HG03135 (cell line): Measurements from ENCODE around the gene GORASP2.

Source experiments
- ATAC-seq: cut with Tn5 transposase; IDR thresholded peaks from one replicate; pipeline ENCODE4 v1.9.1; 2021; ENCODE audit warnings: mild to moderate bottlenecking, moderate library complexity; ENCODE audit not compliant: unreplicated experiment

GORASP2 gene

DNA sequence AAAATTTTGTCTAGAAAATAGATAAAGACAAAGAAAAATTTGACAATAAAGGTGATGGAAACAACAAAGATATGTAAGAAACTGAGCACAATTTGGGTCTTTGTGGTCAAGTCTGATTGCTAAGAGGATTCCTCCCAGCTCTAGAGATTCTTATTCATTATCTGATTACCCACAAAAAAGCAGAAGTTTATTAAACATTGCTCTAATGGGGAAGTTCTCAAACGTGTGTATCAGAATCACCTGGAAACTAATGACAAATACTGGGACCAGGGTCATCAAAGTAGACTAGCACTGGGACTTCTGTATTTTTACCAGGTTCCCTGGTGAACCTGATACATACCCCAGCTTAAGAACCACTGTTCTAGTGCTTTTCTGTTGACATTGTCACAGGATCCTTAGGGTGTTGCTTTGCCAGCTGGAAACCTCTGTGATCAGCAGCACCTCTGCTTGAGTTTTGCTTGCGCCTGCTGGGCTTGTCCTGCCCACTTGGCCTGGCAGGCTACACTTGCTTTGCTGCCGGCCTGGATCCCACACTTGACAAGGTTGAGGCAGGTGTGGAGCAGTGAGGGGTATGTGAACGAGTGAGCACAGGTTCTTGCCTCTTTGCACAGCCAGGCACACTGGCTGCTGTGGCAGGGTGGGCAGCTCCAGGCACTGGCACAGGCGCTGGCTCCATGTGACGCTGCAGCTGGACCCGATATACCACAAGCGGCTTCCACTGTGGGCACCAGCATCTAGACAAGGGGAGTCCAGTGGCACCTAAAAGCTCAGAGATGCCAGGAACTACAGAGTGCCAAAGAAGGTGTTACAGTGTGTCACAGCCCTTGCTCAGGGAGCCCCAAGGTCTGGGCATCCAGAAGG is 6.2 kb upstream of the GORASP2 start:
- no peak for ATAC-seq

DNA sequence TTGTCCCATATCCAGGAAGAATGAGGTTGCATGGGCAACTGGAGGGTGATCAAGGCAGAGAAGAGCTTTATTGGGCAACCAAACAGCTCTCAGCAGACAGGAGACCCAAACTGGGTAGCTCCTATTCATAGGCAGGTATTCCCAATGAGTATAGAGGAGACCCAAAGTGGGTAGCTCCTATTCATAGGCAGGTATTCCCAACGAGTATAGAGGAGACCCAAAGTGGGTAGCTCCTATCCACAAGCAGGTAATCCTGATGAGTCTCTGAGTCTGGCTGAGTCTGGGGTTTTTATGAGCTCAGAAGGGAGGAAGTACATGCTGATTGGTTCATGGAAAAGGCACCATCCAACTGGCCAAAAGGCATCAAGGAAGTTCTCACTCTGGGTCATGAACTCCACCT is 5.3 kb upstream of the GORASP2 start:
- ATAC-seq: no peak

DNA sequence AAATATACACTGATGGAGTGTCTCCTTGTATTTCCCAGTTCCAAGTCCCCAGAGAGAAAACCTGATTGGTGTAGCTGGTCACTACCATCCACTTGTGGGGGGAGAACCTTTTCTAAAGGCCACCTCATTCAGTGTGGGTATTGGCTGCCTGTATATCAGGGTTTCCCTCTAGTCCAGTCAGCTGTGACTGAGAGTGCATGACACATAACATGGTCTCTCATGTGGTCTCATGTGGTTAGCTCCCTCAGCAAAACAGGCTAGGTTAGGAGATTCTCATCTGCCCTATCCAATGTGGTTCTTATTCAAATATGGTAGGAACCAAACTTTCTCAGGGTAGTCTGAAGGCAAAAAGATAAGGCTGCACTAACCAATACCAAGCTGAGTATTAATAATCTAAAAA is 4.1 kb upstream of the GORASP2 start:
- ATAC-seq: no peak

DNA sequence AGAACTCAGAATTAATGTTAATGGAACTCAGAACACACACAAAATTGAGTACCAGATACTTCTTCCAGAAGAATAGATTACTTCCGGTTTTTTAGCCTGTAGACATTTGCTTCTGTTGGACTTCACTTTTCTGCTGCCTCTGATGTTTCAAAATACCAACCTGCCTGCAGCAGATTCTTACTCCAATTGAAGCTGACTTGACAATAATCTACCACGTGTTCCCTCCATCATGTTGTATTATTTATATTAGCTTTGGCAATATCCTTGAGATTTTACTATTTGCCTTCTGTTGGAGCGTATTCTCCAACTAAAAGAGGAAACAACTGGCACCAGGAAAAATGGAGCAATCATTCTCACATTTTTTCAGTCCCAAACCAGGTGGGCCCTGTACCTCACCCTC is 3.1 kb upstream of the GORASP2 start:
- ATAC-seq: no peak

DNA sequence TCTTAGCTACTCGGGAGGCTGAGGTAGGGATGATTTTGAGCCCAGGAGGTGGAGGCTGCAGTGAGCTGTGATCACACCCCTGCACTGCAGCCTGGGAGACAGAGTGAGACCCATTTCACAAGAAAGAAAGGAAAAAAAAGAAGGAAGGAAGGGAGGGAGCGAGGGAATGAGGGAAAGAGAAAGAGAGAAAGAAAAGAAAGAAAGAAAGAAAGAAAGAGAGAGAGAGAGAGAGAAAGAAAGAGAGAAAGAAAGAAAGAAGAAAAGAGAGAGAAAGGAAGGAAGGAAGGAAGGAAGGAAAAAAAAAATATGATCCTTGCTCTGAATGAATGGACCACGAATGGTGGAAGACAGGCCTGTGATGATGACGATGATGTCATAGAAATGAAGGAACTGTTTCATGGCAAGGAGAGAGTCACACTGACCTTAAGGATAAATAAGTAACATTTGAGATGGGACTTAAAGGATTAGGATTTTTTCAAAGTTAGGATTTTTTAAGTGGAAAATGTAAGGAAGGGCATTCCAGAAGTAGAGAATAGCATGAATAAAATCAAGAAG is 2.2 kb upstream of the GORASP2 start:
- no peak for ATAC-seq

DNA sequence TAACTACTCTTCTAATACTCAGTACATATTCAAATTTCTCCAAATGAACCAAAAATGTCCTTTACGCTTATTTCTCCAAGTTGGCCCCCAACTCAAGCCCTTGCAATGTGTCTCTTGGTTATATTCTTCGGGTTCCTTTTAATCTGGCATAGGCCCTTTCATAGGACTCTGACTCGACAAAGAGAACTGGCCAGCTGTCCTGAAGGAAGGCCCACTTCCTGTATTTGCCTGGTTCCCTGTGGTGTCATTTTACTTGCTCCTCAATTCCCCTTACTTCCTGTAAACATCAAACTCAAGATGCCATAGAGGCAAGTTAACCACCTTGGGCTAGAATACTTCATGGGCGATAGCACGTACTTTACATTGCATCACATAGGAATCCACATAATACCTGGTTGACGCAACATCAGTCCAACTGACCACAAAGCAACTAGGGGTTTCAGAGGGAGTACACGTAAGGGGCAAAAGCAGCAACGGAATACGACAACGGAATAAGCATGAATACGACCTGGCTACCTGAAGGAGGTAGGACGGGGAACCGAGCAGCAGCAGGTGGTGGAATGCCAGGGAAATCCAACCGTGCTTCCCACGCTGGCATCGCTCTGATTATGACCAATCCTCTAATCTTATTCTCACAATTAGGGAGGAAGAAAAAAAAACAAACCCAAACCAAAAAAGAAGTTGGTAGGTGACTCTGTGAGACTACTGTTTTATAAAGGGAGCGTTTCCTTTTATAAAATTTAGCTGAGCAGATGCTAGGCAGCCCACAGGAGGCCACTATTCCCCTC is 823 bp upstream of the GORASP2 start:
- ATAC-seq: no peak

DNA sequence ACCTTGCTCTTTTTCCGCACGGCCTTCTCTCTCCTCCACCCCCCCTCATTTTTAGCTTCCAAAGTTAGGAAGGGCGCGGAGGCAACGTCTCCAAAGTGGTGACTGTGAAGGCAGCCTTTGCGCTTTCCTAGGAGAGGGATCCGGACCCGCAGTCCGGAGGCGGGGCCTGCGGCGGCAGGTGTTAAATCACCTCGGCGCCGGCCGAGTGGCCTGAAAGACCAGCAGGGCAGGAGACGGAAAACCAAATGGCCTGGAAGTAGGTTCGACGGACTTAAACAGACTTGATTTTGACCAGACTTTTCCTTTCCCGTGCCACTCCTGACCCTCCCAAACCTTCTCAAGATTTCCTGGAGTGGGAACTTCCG is 615 bp downstream of the GORASP2 start:
- ATAC-seq: peak; percentile 7

DNA sequence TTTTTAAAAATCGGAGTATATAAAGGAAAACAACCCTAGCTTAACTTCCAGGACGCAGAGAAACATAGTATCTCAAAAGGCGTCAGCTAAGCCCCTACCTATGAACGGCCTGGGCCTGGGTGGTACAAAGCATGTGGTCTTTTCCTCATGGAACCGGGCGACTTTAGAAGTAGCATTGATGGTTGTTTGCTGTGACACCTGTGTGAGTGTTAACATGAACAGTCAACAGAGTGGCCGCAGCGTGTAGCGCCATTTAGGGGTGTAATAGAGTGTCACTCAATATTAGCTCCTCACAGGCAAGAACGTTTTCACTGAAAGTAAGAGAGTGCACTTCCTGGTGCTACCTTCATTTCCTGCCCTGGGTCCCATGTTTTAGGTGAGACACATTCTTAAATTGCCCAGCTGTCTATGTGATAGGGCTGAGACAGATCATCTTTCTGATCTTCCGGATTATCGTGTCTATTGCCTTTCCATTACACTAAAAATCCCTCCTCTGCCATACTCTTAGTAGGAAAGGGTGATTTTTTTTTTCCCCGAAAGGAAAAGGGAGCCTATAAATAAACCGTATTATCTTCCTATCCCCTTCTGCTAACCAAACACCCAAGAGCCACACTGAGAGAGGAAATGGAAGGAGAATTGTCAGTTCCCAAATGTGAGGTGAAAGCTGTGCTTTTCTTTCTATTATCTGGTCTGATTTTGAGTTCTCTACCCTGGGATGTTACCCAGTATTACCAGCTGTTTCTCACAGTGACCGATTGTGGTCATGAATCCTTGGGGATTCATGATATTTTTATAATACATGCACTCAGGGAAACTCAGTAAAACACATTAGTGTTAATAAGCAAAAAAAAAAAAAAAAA is 1.3 kb downstream of the GORASP2 start:
- peak; percentile 33 for ATAC-seq

DNA sequence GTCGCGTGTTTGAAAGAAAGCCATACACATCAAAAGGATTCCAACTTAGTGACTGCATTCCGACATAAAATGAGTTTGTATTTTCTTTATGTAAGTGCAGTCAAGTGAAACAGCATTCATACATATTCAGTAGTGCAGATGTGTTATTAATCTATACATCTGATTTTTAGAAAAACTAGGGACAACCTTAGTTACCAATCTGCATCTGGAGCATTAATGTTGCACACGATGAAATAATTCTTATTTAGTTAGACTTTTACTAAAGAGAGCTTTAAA is 1.9 kb downstream of the GORASP2 start:
- no peak for ATAC-seq

DNA sequence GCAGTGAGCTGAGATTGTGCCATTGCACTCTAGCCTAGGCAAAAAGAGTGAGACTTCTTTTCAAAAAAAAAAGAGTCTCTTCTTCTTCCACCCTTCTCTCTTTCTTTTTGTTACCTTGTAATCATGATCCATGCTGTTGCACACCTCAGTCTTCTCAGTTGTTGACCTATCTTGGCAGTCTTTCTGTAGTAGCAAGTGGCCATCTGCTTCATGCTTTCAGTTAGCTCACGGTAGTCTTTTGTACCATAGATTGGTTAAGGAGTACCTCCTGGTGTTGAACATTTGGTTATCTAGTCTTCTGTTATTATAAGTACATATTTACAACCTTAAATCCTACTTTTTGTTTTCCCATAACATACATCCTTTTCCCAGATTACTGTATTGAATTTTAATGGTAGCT is 3.1 kb downstream of the GORASP2 start:
- no peak for ATAC-seq

DNA sequence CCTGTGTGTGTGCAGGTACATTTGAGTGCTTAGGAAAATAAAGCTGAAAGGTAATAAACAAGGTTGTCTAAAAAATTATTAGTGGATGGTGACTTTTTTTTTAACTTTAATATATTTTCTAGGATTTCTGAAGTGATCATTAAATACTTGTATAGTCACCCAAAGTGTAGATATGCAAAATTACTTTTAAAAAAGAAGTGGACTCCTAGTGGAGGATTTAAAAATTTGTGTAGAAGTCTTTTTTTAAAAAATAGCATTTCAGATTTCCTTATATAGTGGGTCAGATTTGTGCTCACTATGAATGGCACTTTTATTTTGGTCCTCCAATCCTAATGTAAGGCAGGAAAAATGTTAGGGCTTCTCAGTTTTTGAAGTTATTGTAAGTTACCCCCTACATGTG is 3.9 kb downstream of the GORASP2 start:
- ATAC-seq: no peak

DNA sequence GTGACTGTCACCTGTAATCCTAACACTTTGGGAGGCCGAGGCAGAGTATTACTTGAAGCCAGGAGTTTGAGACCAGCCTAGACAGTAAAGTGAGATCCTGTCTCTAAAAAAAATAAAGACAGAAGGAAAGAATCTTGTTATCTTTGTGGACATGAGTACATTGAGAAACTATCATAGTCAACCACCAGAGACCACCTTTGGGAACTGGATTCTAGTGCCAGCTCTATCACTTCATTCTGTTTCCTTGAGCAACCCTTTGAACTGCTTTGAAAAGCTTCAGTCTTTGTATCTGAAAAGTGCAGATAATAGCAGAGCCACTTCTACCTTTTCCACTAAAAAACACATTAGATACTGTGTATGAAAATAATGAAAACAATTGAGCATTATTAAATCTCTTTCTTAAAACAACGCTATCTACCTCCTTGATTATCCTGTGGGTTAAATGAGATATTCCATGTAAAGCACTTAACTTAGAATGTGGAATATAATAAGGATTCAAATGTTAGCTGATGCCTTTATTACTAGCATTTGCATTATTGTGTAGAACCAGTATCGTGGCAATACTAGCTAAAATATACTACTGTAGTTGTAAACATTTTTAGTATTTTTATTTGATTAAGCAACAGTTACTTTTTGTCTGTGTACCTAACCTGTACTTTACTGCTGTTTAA is 8.8 kb downstream of the GORASP2 start:
- ATAC-seq: no peak

DNA sequence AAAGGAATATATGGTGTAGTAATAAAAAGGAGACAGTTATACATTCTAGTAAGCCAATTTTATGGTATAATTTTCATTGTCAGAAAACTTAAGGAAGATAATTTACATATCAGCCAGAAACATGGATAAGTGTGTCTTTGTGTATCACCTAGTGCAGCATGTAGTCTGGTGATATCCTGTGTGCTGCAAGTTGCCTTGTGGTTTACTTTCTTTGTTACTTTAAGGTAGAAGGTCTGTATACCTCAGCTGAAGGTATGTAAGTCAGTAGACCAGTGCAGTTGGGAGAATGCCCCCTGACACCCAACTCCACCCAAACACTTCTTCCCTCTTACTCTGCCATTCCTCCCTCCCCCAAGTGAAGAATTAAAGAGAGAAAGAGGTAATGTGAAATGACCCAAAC is 11.0 kb downstream of the GORASP2 start:
- no peak for ATAC-seq

DNA sequence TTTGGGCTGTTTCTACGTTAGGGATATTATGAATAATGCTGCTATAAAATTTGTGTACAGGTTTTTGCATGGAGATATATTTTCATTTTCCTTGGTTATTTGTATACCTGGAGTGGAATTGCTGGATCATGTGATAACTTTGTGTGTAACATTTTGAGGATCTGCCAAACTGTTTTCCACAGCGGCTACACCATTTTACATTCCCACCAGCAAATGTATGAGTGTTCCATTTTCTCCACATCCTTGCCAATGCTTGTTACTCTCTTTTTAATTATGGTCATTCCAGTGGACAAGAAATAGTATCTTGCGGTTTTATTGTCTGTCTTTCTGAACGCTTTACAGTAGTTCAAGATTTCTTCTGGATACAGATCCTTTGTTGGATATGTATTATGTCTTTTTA is 13.6 kb downstream of the GORASP2 start:
- no peak for ATAC-seq

DNA sequence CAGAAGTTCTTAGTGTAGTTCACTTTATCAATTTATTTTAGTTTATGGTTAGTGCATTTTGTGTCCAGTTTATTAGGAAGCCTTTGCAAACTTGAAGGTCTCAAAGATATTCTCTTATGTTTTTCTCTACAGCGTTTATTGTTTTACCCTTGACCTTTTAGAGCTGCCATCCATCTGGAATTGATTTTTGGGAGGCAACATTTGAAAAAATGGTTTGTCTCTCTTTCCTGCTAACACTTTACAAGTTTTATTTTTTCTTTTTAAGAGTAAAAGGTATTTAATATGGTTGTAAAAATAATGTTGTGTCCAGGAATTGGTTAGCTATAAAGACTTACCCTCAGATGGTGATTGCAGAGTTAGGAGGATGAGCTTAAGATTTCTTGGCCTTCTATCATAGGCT is 14.0 kb downstream of the GORASP2 start:
- no peak for ATAC-seq

DNA sequence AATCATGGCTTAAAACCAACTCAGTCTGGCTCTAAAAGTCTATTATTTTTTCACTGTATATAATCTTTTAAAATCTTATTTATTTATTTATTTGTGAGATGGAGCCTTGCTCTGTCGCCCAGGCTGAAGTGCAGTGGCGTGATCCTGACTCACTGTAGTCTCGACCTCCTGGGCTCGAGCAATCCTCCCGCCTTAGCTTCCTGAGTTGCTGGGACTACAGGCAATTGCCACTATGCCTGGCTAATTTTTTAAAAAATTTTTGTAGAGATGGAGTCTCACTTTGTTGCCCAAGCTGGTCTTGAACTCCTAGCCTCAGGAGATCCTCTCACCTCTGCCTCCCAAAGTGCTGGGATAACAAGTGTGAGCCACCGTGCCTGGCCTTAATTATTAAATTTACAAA is 14.5 kb downstream of the GORASP2 start:
- no peak for ATAC-seq

DNA sequence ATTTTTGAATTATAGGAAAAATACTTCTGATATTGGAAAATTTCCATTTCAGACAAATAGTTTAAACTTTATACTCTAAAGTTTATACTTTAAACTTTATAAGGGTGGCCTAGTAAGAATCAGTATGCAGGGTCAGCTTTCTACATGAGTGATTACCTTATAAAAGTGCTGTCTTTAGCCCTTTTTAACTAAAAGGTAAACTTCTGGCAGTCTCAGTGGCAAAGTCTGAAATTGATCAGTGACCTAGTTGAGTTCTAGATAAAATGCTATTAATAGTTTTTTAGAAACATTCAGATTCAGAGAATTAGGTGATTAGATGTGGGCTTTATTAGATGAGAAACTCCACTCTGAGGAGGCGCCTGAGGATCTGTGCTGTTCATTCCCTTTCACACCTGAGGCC is 15.5 kb downstream of the GORASP2 start:
- ATAC-seq: no peak

DNA sequence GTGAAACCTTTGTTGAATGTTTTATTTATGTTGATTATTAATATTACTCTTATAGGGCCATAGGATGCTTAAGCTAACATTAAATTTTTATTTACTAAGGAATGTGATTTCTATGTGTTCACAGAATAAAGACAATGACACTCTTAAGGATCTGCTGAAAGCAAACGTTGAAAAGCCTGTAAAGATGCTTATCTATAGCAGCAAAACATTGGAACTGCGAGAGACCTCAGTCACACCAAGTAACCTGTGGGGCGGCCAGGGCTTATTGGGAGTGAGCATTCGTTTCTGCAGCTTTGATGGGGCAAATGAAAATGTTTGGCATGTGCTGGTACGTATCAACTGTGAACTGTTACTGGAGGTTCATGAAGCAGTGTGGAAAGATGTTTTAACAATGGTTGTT is 20.4 kb downstream of the GORASP2 start:
- ATAC-seq: no peak

DNA sequence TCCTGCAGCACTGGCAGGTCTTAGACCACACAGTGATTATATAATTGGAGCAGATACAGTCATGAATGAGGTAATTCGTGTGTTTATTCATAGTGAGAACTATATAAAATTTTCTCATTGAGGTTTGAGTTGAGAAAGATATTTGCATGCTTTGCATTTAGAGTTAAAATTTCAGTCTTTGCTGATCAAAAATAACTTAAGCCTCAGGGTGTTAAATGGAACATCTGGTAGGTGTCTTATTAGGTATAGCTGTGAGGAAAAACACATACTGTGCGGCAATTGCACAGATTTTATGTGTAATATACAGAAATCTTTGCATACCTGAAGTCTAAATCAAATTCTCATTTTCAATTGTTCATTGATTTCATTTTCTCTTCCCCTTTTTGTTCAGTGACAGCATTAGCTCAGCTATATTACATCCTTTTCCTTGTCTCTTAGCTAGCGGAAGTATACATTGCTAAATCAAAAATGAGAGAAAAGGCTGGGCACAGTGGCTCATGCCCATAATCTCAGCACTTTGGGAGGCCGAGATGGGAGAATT is 21.2 kb downstream of the GORASP2 start:
- ATAC-seq: peak; percentile 78

DNA sequence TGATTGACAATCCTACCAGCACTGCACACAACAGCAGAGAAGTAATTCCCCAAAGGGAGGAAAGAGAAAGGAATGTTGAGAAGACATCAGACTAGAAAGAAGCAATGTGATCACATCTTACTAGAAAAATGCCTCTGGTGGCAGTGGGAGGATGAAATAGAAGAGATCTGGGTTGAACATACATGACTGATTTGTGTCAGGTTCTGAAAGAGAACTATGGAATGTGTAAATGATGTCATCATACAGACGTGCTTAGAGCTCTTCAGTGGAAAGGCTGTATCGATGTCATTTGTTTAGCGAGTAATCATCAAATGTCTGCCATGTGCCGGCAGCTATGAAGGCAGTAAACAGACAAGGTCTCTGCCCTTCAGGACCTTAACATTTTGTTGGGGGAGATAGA is 24.9 kb downstream of the GORASP2 start:
- no peak for ATAC-seq

DNA sequence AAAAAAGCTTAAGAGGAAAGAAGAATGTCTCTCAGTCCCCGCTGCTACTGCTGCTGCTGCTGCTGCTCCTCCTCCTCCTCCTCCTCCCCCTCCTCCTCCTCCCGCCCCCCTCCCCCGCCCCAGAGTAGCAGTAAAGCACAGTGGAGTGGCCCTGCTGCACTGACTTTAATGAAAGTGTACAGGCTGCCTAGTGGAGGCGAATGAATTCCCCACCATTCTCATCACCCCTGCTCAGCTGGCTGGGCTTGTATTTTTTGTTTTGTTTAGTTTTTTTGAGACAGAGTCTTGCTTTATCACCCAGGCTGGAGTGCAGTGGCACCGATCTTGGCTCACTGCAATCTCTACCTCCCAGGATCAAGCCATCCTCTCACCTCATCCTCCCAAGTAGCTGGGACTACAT is 34.3 kb downstream of the GORASP2 start:
- ATAC-seq: no peak
